GM21515 (cell line): ENCODE data around the gene FAM90A26.
"Not testable (repeated sequence)": the region's sequence is repeated elsewhere in the genome, so short reads cannot be mapped to it uniquely, and the experiment has no call there.

Experiments used
- ATAC-seq: cut with Tn5 transposase; IDR thresholded peaks from one replicate; pipeline ENCODE4 v1.9.1; 2021; ENCODE audit not compliant: unreplicated experiment

Gene FAM90A26

DNA sequence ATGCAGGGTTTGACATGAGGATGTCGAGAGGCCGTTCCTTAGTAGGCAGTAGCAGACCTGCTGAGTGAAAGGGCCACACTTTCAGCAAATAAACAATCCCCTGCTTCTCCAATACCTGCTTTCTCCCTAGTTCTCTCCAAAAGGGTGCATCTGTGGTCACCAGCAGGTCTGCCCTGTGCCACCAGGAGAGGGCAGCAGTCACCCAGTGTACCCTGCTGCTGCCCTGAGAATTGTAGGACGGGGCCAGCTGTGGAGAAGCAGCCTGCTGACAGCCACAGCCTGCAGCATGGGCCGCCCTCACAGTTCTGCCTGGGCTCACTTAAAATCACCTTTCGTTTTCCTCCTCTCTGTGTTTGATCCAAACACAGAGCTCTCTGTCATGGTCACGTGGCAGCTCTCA, 11.8 kb upstream of the FAM90A26 start:
- ATAC-seq, result not testable (repeated sequence)

DNA sequence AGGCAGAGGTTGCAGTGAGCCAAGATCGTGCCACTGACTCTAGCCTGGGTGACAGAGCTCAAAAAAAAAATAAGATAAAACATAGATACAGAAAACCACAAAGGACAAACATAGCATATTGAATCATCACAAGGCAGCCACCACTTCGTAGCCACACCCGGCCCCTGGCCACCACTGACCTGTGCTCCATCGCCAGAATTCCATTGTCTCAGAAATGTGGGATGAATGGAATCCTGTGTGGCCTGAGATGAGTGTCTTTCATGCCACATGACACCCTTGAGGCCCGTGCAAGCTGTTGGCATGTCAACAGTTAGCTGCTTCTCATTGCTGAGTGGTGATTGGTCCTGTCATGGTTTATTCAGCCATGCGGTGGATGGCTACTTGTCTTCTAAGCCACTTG, 10.2 kb upstream of the FAM90A26 start:
- not testable (repeated sequence) for ATAC-seq

DNA sequence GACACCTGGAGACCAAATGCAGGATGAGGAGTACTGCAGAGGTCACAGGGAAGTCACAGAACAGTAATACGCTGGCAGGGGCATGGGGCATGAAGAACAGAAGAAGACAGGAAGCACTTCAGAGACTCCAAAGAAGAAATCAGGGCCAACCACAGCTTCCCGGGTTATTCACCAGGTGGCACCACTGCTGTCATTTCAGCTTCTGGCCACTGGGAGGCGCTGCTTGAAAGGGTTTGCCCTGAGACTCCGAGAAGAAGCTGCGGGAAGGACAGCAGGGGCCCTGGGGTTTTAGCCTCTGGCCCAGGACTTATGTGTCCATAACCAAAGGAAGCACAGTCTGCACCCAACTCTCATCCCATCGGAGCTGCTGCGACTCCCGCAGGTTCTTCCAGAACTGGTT, 4.2 kb upstream of the FAM90A26 start:
- not testable (repeated sequence) for ATAC-seq

DNA sequence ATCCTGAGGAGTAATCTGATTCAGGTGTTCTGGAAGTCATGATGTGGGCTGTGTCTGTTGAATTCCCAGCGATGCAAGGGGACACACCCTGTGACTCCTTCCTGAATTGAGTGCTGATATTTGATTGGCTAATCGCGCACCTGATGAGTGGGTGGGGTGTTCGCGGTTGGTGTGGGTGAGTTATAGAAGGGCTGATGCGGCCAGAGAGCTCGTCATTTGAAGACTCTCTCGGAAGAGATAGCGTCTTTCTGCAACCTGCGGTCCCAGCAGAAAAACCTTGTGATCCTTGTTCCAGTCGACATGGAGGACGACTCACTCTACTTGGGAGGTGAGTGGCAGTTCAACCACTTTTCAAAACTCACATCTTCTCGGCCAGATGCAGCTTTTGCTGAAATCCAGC, 40.1 kb downstream of the FAM90A26 start, which contains the start of gene USP17L10:
TSS of gene USP17L10 (plus strand) at position 301 of the 400 bp plus-strand sequence. CDS start at position 301, 0 bp downstream.
- not testable (repeated sequence) for ATAC-seq

DNA sequence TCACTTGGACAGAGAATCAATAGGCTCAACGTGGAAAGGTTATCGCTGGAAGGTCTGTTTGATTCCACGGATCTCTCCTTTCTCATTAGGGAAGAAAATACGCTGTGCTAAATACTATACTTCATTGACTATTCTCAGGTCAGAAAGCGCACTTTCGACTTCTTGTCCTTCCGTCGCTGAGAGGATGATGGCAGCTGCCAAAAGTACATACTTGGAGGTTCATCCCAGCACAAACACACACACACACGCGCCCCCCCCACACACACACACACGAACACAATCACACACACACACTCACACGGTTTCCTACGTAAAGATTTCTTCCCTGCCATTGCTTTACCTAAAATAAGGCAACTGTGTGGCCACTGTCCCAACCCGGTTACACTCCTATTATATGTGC, 44.5 kb downstream of the FAM90A26 start:
- ATAC-seq, result not testable (repeated sequence)

DNA sequence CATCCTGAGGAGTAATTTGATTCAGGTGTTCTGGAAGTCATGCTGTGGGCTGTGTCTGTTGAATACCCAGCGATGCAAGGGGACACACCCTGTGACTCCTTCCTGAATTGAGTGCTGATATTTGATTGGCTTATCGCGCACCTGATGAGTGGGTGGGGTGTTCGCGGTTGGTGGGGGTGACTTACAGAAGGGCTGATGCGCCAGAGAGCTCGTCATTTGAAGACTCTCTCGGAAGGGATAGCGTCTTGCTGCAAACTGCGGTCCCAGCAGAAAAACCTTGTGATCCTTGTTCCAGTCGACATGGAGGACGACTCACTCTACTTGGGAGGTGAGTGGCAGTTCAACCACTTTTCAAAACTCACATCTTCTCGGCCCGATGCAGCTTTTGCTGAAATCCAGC, 44.9 kb downstream of the FAM90A26 start, which contains the start of gene USP17L11:
TSS of gene USP17L11 (plus strand) at position 301 of the 400 bp plus-strand sequence. CDS start at position 301, 0 bp downstream.
- ATAC-seq, result not testable (repeated sequence)

DNA sequence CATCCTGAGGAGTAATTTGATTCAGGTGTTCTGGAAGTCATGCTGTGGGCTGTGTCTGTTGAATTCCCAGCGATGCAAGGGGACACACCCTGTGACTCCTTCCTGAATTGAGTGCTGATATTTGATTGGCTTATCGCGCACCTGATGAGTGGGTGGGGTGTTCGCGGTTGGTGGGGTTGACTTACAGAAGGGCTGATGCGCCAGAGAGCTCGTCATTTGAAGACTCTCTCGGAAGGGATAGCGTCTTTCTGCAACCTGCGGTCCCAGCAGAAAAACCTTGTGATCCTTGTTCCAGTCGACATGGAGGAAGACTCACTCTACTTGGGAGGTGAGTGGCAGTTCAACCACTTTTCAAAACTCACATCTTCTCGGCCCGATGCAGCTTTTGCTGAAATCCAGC, 49.6 kb downstream of the FAM90A26 start, which contains the start of gene USP17L12:
TSS of gene USP17L12 (plus strand) at position 301 of the 400 bp plus-strand sequence. CDS start at position 301, 0 bp downstream.
- not testable (repeated sequence) for ATAC-seq

DNA sequence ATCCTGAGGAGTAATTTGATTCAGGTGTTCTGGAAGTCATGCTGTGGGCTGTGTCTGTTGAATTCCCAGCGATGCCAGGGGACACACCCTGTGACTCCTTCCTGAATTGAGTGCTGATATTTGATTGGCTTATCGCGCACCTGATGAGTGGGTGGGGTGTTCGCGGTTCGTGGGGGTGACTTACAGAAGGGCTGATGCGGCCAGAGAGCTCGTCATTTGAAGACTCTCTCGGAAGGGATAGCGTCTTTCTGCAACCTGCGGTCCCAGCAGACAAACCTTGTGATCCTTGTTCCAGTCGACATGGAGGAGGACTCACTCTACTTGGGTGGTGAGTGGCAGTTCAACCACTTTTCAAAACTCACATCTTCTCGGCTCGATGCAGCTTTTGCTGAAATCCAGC, 54.4 kb downstream of the FAM90A26 start, which contains the start of gene USP17L13:
TSS of gene USP17L13 (plus strand) at position 301 of the 400 bp plus-strand sequence. CDS start at position 301, 0 bp downstream.
- not testable (repeated sequence) for ATAC-seq
